ENCODE data around the gene KCND3.

DNA sequence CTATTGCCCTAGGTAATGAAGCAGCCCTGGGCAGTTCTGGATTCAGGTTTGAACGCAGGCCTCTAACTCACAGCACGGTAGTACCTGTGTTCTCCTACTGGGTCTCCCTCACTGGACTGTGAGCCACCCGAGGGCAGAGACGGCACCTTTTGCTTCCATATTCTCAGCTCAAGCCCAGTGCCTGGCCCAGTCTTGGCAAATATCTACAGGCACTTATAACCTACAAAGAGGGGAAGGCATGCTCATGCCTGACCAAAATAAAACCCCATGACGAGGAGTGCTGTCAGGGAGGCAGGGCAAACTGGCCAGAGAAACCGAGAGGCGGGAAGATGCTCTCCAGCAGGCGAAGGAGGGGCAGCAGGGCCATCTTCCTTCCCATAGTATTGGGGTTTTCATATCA is 142.6 kb downstream of the KCND3 start:
- TF ChIP-seq POLR2A (IDR thresholded peaks at IDR 0.05; ENCODE audit: low read depth, low read length) (no peak), TAF1 (IDR thresholded peaks at IDR 0.05; ENCODE audit: borderline replicate concordance, low read depth, low read length) (no peak), POLR2AphosphoS5 (IDR thresholded peaks at IDR 0.05; ENCODE audit: low read depth, low read length) (no peak)

Measured in GM12892 (cell line).